SKM-1 treated with dmso at 0.1 percent for 144 hours (cell line): ENCODE results near the gene ANK3.

Experiments
- DNase-seq: peaks from one replicate; lab custom pipeline; 2025; ENCODE audit not compliant: unreplicated experiment; lab: John Stamatoyannopoulos, UW

ANK3 gene

GRCh38 chr10:60188548-60188947 lies 201.1 kb downstream of the ANK3 start:
- DNase-seq = no peak

DNA sequence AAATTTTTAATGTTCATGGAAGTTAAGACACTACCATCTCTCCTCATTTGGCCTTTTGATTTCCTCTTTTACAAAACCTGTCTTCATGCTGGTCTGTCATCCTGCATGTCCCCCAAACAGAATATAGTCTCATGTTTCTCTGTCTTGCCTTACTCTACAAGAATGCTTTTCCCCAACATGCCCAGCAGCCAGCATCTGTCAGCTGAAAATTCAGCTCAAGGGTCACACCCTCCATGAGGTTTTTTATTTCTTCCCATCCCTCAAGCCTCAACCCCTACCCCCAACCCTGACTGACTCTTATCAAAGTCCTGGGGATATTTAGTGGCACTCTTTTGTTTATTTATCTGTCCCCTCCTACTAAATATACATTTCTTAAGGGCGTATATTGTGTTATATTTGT lies 202.0 kb downstream of the ANK3 start:
- DNase-seq = no peak

GRCh38 chr10:60186315-60187071 lies 203.2 kb downstream of the ANK3 start:
- no peak for DNase-seq

- no peak for DNase-seq
These were observed 204.3 kb downstream of the ANK3 start for GRCh38 chr10:60185421-60185820.

DNA sequence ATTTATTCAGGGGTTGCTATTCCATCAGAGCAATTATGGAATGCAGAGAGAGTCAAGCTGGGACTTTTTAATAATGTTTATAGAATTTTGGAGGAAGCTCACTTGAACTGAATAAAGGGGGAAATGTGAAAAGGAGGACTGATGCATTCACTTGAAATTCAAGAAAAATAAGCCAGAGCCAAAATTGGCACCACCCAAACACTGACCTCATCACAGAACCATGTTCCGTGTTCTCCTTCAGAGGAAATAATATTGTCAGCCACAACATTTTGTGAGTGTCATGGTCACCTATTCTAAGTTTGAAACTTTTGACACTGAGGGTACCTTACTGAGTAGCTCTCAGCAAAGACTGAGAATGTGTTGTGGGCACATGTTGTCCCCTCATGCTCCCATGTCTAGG lies 207.0 kb downstream of the ANK3 start:
- DNase-seq = no peak

- DNase-seq = no peak
These were observed 212.8 kb downstream of the ANK3 start for GRCh38 chr10:60176925-60177324.

DNA sequence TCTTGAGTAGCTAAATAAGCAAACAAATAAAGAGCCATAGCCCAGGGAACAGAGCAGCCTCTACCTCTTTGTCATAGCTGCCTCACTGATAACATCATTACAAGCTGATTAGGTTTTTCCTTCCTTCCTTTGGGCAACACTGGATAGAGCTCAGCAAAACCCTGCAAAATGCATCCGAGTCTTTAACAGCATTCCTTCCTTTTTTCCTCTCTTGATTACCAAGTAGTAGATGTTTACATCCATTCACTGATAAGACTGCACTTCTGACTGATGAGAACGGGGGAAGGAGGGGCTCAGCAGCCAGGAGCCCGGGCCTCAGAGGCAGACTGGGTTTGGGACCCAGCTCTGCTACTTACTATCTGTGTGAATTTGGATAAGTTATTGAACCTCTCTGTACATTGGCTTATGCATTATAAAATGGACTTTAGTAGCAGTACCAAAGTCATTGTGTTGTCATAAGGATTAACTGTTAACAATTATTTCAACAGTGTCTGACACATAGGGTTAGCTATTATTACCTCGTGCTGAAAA lies 214.2 kb downstream of the ANK3 start:
- no peak for DNase-seq

- no peak for DNase-seq
These were observed 217.2 kb downstream of the ANK3 start for GRCh38 chr10:60172363-60172990.

DNA sequence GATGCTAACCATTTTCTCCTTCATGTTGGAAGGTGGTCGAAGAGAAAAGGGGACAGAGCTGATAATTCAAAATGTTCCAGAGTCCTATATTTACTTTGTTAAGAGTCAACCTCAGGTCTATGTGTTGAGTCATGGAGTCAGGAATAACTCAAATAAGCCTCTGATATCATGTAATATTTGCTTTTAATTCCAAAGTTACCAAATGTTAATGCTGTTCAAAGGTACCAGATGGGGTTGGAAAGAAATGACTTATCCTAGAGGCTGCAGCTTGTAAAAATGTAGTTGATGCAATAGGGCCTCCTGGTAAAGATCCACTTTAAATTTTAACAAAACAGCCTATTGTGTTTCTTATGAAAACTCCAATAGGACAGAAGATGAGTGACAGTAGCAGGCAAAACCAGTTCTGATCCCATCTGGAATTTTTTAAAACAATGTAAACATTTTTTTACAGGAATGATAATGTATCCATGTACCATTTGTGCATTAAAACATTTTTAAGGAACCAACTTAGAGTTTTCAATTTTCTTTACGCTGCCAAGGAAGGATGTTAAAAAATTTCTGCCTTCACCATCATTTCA lies 218.2 kb downstream of the ANK3 start:
- no peak for DNase-seq

- DNase-seq = no peak
These were observed 219.4 kb downstream of the ANK3 start for GRCh38 chr10:60170250-60170649.

GRCh38 chr10:60169111-60169510 lies 220.6 kb downstream of the ANK3 start:
- DNase-seq = no peak

- no peak for DNase-seq
These were observed 222.6 kb downstream of the ANK3 start for GRCh38 chr10:60167050-60167449.

- DNase-seq = no peak
These were observed 225.9 kb downstream of the ANK3 start for GRCh38 chr10:60163786-60164185.

GRCh38 chr10:60162631-60163030 lies 227.0 kb downstream of the ANK3 start:
- DNase-seq = no peak

DNA sequence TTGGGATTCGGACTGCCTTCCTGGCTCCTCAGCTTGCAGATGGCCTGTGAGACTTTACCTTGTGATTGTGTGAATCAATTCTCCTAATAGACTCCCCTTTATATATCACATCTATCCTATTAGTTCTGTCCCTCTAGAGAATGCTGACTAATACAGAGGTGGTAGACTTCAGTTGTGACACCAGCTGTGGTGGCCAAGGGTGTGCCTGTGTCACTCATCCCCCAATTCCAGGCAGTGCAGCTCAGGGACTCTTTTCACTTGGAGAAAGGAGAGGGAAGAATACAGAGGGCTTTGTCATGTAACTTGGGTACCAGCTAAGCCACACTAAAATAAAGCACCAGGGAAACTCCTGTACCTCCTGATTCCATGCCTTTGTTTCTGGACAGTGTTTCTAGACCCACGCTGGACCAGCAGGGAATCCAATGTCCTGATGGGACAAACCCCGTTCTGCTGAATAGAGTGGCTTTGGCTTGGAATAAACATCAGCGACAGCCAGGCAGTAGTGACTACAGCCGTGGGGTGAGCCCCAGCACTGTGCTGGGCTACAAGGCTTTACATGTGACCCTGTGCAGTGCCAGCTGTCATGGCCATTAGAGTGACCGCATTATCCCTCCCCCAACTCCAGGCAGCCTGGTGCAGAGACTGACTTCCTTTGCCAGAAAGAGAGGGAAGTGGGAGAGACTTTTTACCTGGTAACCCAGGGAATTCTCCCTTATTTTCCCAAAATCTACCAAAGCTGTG lies 233.6 kb downstream of the ANK3 start:
- DNase-seq = no peak

DNA sequence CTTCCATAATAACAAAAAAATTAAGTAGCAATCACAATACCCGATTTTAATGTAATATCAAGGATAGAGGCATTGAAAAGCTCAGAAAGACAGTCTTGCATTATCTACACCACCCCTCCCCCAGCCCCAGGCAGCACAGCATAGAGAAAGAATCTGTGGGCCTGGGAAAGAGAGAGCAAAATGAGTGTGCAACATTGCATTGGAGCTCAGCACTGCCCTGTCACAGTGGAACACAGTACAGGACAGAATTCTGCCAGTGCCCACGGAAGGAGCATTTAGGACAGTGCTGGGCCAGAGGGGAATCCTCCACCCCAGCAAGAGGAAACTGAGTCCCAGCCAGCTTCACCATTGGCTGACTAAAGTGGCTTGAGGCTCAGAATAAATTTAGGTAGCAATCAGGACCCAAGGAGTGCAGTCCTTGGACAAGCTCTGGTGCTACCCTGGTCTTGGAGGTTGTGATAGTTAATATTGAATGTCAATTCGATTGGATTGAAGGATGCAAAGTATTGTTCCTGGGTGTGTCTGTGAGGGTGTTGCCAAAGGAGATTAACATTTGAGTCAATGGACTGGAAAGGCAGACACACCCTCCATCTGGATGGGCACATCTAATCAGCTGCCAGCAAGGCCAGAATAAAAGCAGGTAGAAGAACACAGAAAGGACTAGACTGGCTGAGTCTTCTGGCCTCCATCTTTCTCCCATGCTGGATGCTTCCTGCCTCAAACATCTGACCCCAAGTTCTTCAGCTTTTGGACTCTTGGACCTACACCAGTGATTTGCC lies 234.4 kb downstream of the ANK3 start:
- no peak for DNase-seq

DNA sequence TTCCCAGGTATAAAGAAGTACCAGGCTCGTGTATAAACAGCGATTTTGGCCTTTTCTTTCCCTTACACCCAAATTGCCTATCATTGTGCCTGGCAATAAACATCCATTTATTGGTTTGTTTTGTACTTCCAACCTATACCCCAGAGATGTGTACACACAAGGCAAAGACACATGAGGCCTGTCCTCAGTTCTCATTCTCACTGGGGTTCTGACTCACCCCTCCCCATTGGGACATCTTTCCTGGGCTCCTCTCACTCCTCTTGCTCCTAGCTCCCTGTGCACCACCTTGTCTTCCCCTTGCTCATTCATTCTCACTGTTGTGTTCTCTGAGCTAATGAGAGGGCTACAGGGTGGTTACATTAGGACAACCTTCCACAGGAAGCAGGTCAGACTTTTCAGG lies 240.7 kb downstream of the ANK3 start:
- no peak for DNase-seq

- DNase-seq = no peak
These were observed 241.3 kb downstream of the ANK3 start for GRCh38 chr10:60148266-60148840.

DNA sequence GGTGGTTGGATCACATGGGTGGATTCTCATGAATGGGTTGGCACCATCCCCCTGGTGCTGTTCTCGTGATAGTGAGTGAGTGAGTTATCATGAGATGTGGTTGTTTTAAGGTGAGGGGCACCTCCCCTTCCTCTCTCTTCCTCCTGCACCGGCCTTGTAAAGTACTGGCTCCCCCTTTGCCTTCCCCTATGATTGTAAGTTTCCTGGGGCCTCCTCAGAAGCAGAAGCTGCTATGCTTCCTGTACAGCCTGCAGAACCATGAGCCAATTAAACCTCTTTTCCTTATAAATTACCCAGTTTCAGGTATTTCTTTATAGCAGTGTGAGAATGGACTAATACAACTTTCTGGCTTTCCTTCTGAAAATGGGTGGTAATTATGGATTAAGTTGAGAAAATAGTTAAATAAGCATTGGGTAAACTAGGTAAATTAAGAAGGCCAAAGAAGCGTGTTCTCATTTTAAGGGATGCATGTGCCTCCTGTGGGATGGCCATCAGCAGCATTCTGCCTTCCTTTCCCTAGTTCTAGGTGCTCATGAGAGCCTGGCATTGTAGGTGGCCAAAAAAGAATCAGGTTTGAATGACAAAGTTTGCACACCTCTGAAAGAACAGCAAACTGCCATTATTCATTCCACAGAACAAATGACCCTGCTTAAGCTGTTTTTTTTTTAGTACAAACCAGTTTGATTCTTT lies 242.0 kb downstream of the ANK3 start:
- DNase-seq = no peak

GRCh38 chr10:60147025-60147424 lies 242.7 kb downstream of the ANK3 start:
- no peak for DNase-seq
